Measurements from ENCODE around the gene SUSD2.

The SUSD2 gene

DNA sequence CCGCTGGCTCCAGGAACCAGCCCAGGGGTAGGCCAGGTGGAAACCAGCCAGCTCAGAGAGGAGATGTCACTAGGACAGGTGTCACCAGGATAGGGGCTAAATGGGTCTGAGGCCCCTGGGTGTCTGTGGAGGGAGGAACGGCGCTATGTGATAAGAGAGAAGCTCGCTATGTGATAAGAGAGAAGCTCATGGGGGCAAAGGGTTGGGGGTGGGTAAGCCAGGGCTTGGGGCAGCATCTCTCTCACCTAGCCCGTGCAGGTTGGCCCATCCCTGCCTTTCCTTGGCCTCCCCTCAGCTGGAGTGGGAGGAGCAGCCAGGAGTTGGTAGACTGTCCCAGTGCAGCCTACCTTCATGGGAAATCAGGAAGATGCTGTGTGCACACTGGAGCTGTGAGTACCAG, 26.5 kb upstream of the SUSD2 start:
- Histone ChIP-seq H3K4me1 (ENCODE audit: control insufficient read depth in 1 of 2, insufficient read depth in 2 of 2, low read length in 2 of 2) (peaks cover 4 to 49% of the 10 kb centered on the region in 2 donors), H3K36me3 (ENCODE audit: control insufficient read depth in 1 of 2, insufficient read depth in 2 of 2, low read length in 2 of 2) (no peaks in the 10 kb centered on the region), H3K27ac (ENCODE audit: low read length) (no peak overlapping the region), H3K4me3 (ENCODE audit: low read depth in 1 of 2, low read length in 2 of 2) (no peak overlapping the region), H3K9me3 (ENCODE audit: control insufficient read depth in 1 of 2, low read length in 2 of 2) (no peaks in the 10 kb centered on the region), H3K27me3 (ENCODE audit: low read depth, low read length) (no peaks in the 10 kb centered on the region)

DNA sequence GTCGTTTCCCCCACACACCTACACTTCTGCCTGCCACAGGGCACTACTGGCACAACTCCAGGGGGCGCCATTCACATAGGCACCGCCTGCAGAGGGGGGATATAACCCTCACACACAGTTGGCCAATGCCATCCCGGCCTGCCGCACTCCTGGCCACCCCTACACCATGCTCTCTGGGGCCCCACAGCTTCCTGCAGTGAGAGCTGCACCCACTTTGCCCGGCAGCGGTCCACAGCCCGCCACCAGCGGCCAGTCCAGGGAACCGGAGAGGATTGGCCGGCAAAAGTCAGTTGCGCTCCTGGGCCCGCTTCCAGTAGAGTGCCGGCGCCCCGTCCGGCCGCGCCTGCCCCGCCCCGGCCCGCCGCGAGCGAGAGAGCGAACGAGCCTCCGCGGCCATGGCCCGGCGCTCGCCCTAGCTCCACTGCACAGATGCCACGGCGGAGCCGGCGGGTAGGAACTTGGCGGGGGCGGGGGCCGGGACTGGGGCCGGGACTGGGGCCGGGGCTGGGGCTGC, 25.6 kb upstream of the SUSD2 start:
- Histone ChIP-seq H3K4me3 (ENCODE audit: low read depth in 1 of 2, low read length in 2 of 2) (peak overlapping the region; percentile 39 to 76), H3K4me1 (ENCODE audit: control insufficient read depth in 1 of 2, insufficient read depth in 2 of 2, low read length in 2 of 2) (peaks cover 4 to 53% of the 10 kb centered on the region in 2 donors), H3K27me3 (ENCODE audit: low read depth, low read length) (no peaks in the 10 kb centered on the region), H3K27ac (ENCODE audit: low read length) (no peak overlapping the region), H3K36me3 (ENCODE audit: control insufficient read depth in 1 of 2, insufficient read depth in 2 of 2, low read length in 2 of 2) (no peaks in the 10 kb centered on the region), H3K9me3 (ENCODE audit: control insufficient read depth in 1 of 2, low read length in 2 of 2) (no peaks in the 10 kb centered on the region)

DNA sequence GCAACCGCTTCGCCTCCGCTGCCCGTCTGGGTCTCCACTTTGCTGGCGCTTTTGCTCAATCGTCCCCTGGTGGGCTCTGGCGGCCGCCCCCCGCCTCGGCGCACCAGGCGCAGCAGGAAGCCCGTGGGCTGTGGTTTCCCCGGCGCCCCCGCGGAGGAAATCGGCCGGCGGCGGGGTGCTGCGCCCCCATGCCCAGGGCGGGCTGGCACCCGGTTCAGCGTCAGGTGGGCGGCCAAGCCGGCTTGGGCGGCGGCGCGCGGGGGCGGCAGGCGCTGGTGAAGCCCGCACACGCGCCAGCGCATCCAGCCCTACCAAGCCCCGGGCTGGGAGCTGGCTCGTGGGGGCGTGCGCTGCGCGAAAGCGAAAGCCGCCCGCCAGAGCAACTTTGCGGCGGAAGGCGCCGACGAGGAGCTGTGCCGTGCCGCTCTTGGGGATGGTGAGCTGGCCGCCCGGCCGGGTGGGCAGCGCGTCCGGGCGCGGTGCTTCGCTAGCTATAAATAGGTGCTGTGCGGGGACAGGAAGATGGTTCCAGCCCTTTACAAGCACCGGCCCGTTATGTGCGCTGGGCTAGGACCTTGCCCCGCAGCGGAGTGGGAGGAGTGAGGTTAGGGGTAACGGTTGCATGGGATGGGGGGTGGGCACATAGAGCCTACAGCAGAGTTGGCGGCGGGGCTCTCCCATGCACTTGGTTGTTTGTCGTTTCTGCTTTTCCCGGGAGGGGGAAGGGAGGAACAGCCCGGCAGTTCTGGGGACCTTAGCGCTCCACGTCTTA, 25.0 kb upstream of the SUSD2 start:
- H3K36me3 ChIP-seq (ENCODE audit: control insufficient read depth in 1 of 2, insufficient read depth in 2 of 2, low read length in 2 of 2): no peaks in the 10 kb centered on the region
- no peaks in the 10 kb centered on the region for H3K9me3 ChIP-seq (ENCODE audit: control insufficient read depth in 1 of 2, low read length in 2 of 2)
- peak overlapping the region; percentile 76 to 81 for H3K4me3 ChIP-seq (ENCODE audit: low read depth in 1 of 2, low read length in 2 of 2)
- no peaks in the 10 kb centered on the region for H3K27me3 ChIP-seq (ENCODE audit: low read depth, low read length)
- H3K4me1 ChIP-seq (ENCODE audit: control insufficient read depth in 1 of 2, insufficient read depth in 2 of 2, low read length in 2 of 2): peaks cover 4 to 56% of the 10 kb centered on the region in 2 donors
- H3K27ac ChIP-seq (ENCODE audit: low read length): no peak overlapping the region

DNA sequence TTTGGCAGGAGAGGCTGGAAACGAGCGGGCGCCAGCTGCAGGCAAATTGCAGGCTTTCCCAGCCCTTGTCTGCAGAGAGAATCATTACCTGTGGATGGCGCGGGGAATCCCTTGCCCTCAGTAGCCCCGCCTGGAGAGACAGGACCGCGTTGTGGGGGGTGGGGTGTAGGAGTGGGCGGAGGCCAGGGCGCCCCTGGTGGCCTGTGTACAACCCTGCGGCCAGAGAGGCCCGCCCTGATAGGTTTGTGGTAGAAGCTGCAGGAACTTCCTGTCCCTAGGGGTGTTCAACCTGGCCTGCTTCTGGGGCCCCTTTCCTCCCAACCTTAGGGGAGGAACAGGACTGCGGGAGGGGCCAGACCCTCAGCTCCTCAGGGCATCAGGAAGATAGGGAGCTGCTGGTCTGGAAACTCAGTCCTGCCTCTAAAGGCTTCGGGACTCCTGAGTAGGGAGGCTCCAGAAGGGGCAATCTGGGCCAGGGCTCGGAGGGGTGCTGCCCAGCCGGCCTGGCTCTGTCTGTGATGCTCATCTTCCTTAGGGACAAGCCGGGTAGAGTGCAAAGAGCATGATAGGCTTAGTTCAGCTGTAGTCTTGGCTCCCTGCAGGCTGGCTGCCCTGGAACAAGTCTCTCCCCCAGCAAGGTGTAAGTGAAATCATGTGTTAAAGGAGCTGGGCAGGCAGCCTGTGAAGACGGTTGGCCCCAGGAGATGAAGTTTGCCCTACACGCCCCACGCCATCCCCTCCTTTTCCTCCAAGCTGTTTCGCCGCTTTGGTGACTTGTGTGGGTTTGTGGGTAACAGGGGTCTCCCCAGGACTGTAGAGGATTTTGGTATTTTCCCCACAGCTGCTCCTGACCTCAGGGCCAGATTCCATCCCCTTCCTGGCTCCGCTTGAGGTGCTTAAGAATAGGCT, 24.1 kb upstream of the SUSD2 start:
- Histone ChIP-seq H3K4me3 (ENCODE audit: low read depth in 1 of 2, low read length in 2 of 2) (peak overlapping the region; percentile 76 to 81), H3K36me3 (ENCODE audit: control insufficient read depth in 1 of 2, insufficient read depth in 2 of 2, low read length in 2 of 2) (no peaks in the 10 kb centered on the region), H3K27me3 (ENCODE audit: low read depth, low read length) (no peaks in the 10 kb centered on the region), H3K4me1 (ENCODE audit: control insufficient read depth in 1 of 2, insufficient read depth in 2 of 2, low read length in 2 of 2) (peaks cover 6 to 64% of the 10 kb centered on the region in 2 donors), H3K9me3 (ENCODE audit: control insufficient read depth in 1 of 2, low read length in 2 of 2) (no peaks in the 10 kb centered on the region), H3K27ac (ENCODE audit: low read length) (no peak overlapping the region)

DNA sequence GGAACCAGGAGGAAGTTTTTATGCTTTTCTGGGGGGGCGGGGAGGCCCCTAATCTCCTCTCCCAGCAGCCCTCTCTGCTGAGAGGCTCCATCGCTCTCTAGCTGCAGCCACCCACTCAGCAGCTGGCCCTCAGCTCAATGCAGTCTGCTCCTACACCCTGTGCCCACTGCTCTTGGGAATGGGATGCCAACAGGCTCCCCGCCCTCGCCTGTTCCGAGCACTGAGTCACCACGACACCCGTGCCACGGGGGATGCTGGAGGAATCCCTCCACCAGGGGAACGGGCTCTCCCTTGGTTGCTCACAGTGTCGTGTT, 23.5 kb upstream of the SUSD2 start:
- Histone ChIP-seq H3K4me1 (ENCODE audit: control insufficient read depth in 1 of 2, insufficient read depth in 2 of 2, low read length in 2 of 2) (peaks cover 6 to 70% of the 10 kb centered on the region in 2 donors), H3K36me3 (ENCODE audit: control insufficient read depth in 1 of 2, insufficient read depth in 2 of 2, low read length in 2 of 2) (peaks cover 0 to 2% of the 10 kb centered on the region in 2 donors), H3K27me3 (ENCODE audit: low read depth, low read length) (no peaks in the 10 kb centered on the region), H3K27ac (ENCODE audit: low read length) (no peak overlapping the region), H3K4me3 (ENCODE audit: low read depth in 1 of 2, low read length in 2 of 2) (peak overlapping the region in 1 of 2 donors; percentile 76), H3K9me3 (ENCODE audit: control insufficient read depth in 1 of 2, low read length in 2 of 2) (no peaks in the 10 kb centered on the region)

DNA sequence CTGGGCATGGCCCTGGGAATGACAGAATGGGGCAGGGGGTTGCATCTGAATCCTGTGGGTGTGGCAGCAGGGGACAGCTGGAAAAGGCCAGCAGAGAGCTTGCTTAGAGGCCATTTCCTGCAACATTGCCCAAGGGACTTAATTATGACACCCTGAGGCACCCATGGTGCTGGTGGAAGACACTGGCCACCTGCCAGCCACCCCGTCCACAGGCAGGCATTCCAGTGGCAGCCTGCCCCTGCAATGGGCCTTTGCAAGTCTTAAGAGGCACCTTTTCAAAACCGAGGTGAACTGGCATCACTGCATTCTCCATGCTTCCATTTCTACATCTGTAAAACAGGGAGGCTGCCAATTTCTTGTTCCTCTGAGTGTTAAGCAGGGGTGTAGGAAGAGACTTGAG, 21.6 kb upstream of the SUSD2 start:
- H3K9me3 ChIP-seq (ENCODE audit: control insufficient read depth in 1 of 2, low read length in 2 of 2): no peaks in the 10 kb centered on the region
- no peaks in the 10 kb centered on the region for H3K27me3 ChIP-seq (ENCODE audit: low read depth, low read length)
- peaks cover 10 to 80% of the 10 kb centered on the region in 2 donors for H3K4me1 ChIP-seq (ENCODE audit: control insufficient read depth in 1 of 2, insufficient read depth in 2 of 2, low read length in 2 of 2)
- no peak overlapping the region for H3K27ac ChIP-seq (ENCODE audit: low read length)
- H3K4me3 ChIP-seq (ENCODE audit: low read depth in 1 of 2, low read length in 2 of 2): no peak overlapping the region
- peaks cover 3 to 20% of the 10 kb centered on the region in 2 donors for H3K36me3 ChIP-seq (ENCODE audit: control insufficient read depth in 1 of 2, insufficient read depth in 2 of 2, low read length in 2 of 2)

DNA sequence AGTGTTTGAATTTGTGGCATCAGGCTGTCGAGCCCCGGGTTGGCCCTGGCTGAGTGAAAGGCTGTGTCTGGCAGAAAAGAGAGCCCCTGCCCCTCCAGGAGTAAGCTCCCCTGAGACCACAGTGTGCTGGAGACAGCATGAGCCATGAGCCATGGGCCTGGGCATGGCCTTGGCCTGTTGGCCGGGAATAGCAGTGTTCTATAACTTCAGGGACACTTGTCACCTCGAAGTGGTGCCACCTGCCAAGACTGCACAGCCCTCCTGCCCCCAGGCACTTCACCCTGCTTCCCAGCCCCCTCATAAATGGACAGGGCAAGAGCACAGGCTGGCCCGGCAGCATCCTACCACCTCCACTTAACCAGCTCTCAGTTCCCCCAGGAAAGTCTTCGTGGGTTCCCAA, 20.7 kb upstream of the SUSD2 start:
- no peaks in the 10 kb centered on the region for H3K27me3 ChIP-seq (ENCODE audit: low read depth, low read length)
- peaks cover 9 to 29% of the 10 kb centered on the region in 2 donors for H3K36me3 ChIP-seq (ENCODE audit: control insufficient read depth in 1 of 2, insufficient read depth in 2 of 2, low read length in 2 of 2)
- no peak overlapping the region for H3K27ac ChIP-seq (ENCODE audit: low read length)
- H3K9me3 ChIP-seq (ENCODE audit: control insufficient read depth in 1 of 2, low read length in 2 of 2): no peaks in the 10 kb centered on the region
- H3K4me1 ChIP-seq (ENCODE audit: control insufficient read depth in 1 of 2, insufficient read depth in 2 of 2, low read length in 2 of 2): peaks cover 10 to 79% of the 10 kb centered on the region in 2 donors
- no peak overlapping the region for H3K4me3 ChIP-seq (ENCODE audit: low read depth in 1 of 2, low read length in 2 of 2)

DNA sequence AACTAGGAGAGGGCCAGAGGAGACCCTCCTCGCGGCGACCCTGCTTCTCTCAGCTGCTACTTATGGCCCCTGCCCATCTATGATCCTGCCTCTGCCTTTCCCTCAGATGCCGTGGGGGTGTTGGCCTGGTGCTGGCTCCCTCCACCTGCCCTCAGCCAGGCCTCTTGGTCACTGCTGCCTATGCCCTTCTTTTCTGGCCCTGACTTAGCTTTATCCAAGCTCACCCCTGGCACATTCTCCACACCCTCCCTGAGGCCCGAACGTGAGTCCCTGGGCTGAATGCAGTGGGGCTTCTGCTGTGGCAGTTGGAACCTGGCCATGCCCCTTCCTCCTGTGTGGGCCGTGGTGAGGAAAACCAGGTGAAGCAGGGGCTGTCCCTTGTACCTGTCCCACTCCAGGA, 19.8 kb upstream of the SUSD2 start:
- Histone ChIP-seq H3K27ac (ENCODE audit: low read length) (no peak overlapping the region), H3K36me3 (ENCODE audit: control insufficient read depth in 1 of 2, insufficient read depth in 2 of 2, low read length in 2 of 2) (peaks cover 18 to 36% of the 10 kb centered on the region in 2 donors), H3K4me1 (ENCODE audit: control insufficient read depth in 1 of 2, insufficient read depth in 2 of 2, low read length in 2 of 2) (peaks cover 10 to 76% of the 10 kb centered on the region in 2 donors), H3K27me3 (ENCODE audit: low read depth, low read length) (no peaks in the 10 kb centered on the region), H3K9me3 (ENCODE audit: control insufficient read depth in 1 of 2, low read length in 2 of 2) (no peaks in the 10 kb centered on the region), H3K4me3 (ENCODE audit: low read depth in 1 of 2, low read length in 2 of 2) (no peak overlapping the region)

DNA sequence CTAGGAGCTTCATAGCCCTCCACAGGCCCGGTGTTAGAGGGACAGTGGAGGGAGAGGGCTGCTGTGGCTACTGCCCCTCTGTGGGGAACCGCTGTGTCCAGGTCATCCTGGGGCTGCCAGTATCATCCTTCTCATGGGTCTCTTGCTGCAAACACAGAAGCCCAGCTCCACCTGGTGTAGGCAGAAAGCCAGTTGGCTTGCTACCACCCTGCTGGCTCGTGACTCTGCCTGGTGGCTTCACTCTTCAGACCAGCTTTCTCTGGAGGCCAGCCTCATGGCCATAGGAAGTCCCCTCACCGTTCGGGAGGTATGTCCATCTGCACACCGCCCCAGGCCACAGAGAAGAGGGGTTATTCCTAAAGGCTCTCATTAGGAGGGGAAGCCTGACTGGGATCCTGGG, 19.4 kb upstream of the SUSD2 start:
- Histone ChIP-seq H3K9me3 (ENCODE audit: control insufficient read depth in 1 of 2, low read length in 2 of 2) (no peaks in the 10 kb centered on the region), H3K27me3 (ENCODE audit: low read depth, low read length) (no peaks in the 10 kb centered on the region), H3K27ac (ENCODE audit: low read length) (no peak overlapping the region), H3K4me1 (ENCODE audit: control insufficient read depth in 1 of 2, insufficient read depth in 2 of 2, low read length in 2 of 2) (peaks cover 10 to 76% of the 10 kb centered on the region in 2 donors), H3K36me3 (ENCODE audit: control insufficient read depth in 1 of 2, insufficient read depth in 2 of 2, low read length in 2 of 2) (peaks cover 22 to 36% of the 10 kb centered on the region in 2 donors), H3K4me3 (ENCODE audit: low read depth in 1 of 2, low read length in 2 of 2) (no peak overlapping the region)

DNA sequence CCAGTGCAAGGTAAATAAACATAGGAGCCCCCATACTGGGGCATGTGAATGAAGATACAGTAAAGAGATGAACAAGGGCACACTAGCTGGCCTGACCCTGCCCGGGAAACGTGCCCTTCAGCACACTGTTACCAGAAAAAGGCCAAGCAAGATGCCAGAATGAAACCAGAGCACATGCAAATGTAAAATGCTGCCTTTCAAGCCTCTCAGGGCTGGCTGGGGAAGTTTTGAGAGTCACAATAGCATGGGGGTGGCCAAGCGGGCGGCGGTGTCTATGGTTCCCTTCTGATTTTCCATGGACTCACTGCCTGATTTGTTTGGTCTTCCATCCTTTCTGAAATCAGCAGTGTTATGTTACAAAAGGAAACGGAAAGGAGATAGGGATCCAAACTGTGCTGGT, 18.9 kb upstream of the SUSD2 start:
- Histone ChIP-seq H3K4me3 (ENCODE audit: low read depth in 1 of 2, low read length in 2 of 2) (no peak overlapping the region), H3K4me1 (ENCODE audit: control insufficient read depth in 1 of 2, insufficient read depth in 2 of 2, low read length in 2 of 2) (peaks cover 7 to 70% of the 10 kb centered on the region in 2 donors), H3K27ac (ENCODE audit: low read length) (no peak overlapping the region), H3K27me3 (ENCODE audit: low read depth, low read length) (no peaks in the 10 kb centered on the region), H3K36me3 (ENCODE audit: control insufficient read depth in 1 of 2, insufficient read depth in 2 of 2, low read length in 2 of 2) (peaks cover 27 to 41% of the 10 kb centered on the region in 2 donors), H3K9me3 (ENCODE audit: control insufficient read depth in 1 of 2, low read length in 2 of 2) (no peaks in the 10 kb centered on the region)

DNA sequence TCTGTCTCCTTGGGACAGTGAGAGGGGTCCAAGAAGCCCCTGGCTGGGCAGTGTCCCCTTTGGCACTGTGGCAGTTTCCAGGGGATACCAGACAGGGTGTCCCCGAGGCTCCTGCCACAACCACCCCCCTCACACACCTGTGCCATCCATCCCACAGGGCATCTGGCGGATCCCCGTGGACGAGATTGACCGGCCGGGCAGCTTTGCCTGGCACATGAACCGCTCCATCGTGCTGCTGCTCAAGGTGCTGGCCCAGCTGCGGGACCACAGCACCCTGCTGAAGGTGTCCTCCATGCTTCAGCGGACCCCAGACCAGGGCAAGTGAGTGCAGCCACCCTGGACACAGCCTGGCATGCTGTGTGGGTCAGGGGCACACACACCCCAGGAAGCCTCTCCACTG, 17.0 kb upstream of the SUSD2 start:
- H3K27ac ChIP-seq (ENCODE audit: low read length): no peak overlapping the region
- H3K9me3 ChIP-seq (ENCODE audit: control insufficient read depth in 1 of 2, low read length in 2 of 2): no peaks in the 10 kb centered on the region
- H3K36me3 ChIP-seq (ENCODE audit: control insufficient read depth in 1 of 2, insufficient read depth in 2 of 2, low read length in 2 of 2): peaks cover 37 to 51% of the 10 kb centered on the region in 2 donors
- peaks cover 6 to 52% of the 10 kb centered on the region in 2 donors for H3K4me1 ChIP-seq (ENCODE audit: control insufficient read depth in 1 of 2, insufficient read depth in 2 of 2, low read length in 2 of 2)
- no peak overlapping the region for H3K4me3 ChIP-seq (ENCODE audit: low read depth in 1 of 2, low read length in 2 of 2)
- no peaks in the 10 kb centered on the region for H3K27me3 ChIP-seq (ENCODE audit: low read depth, low read length)
